LNCAP (cell line): ENCODE data around the gene LCAT.

Source experiments
- CTCF ChIP-seq: fragments of 450-650 bp; IDR thresholded peaks from 2 replicates; pipeline ENCODE4 v1.5.1; 2017; ENCODE audit warnings: mild to moderate bottlenecking

The LCAT gene

GRCh38 chr16:67928561-67929364, 15.2 kb downstream of the LCAT start:
- peak; percentile 91 for TF ChIP-seq CTCF

GRCh38 chr16:67928147-67928546, 15.8 kb downstream of the LCAT start:
- TF ChIP-seq CTCF = no peak

- no peak for TF ChIP-seq CTCF
Observed at GRCh38 chr16:67927131-67927941, 16.6 kb downstream of the LCAT start.

- no peak for TF ChIP-seq CTCF
Observed at GRCh38 chr16:67926181-67926750, 17.7 kb downstream of the LCAT start.

- no peak for TF ChIP-seq CTCF
Observed at GRCh38 chr16:67924140-67924906, 19.6 kb downstream of the LCAT start.

GRCh38 chr16:67923414-67924116, 20.4 kb downstream of the LCAT start:
- no peak for TF ChIP-seq CTCF
